ENCODE measurements around the gene MICU2.
A peak's percentile ranks its signal among the peaks of the same experiment; 100 is the strongest.

The MICU2 gene

GRCh38 chr13:21542563-21542962 lies 61.4 kb downstream of the MICU2 start:
- DNase-seq: no peak

GRCh38 chr13:21541980-21542379 lies 62.0 kb downstream of the MICU2 start:
- no peak for DNase-seq

GRCh38 chr13:21541271-21541670 lies 62.7 kb downstream of the MICU2 start:
- DNase-seq: peak; percentile 14

- DNase-seq: no peak
Observed at GRCh38 chr13:21539687-21540086, 64.3 kb downstream of the MICU2 start.

- DNase-seq: no peak
Observed at GRCh38 chr13:21538753-21539152, 65.2 kb downstream of the MICU2 start.

- no peak for DNase-seq
Observed at GRCh38 chr13:21538280-21538679, 65.7 kb downstream of the MICU2 start.

GRCh38 chr13:21537105-21537504 lies 66.9 kb downstream of the MICU2 start:
- no peak for DNase-seq

GRCh38 chr13:21534760-21535159 lies 69.2 kb downstream of the MICU2 start:
- DNase-seq: no peak

- no peak for DNase-seq
Observed at GRCh38 chr13:21531455-21531854, 72.5 kb downstream of the MICU2 start.

GRCh38 chr13:21530656-21531055 lies 73.3 kb downstream of the MICU2 start:
- no peak for DNase-seq

- DNase-seq: no peak
Observed at GRCh38 chr13:21529146-21529893, 74.7 kb downstream of the MICU2 start.

GRCh38 chr13:21528616-21529015 lies 75.4 kb downstream of the MICU2 start:
- DNase-seq: no peak

- no peak for DNase-seq
Observed at GRCh38 chr13:21526707-21527540, 77.0 kb downstream of the MICU2 start.

- no peak for DNase-seq
Observed at GRCh38 chr13:21522847-21523246, 81.1 kb downstream of the MICU2 start.

- DNase-seq: no peak
Observed at GRCh38 chr13:21522130-21522529, 81.8 kb downstream of the MICU2 start.

- no peak for DNase-seq
Observed at GRCh38 chr13:21518617-21519144, 85.3 kb downstream of the MICU2 start.

- no peak for DNase-seq
Observed at GRCh38 chr13:21517576-21517975, 86.4 kb downstream of the MICU2 start.

- no peak for DNase-seq
Observed at GRCh38 chr13:21516805-21517204, 87.2 kb downstream of the MICU2 start.

- no peak for DNase-seq
Observed at GRCh38 chr13:21511849-21512248, 92.1 kb downstream of the MICU2 start.

- no peak for DNase-seq
Observed at GRCh38 chr13:21504379-21504778, 99.6 kb downstream of the MICU2 start.

GRCh38 chr13:21501686-21502085 lies 102.3 kb downstream of the MICU2 start:
- DNase-seq: no peak

- no peak for DNase-seq
Observed at GRCh38 chr13:21486322-21486721, 117.6 kb downstream of the MICU2 start.

- no peak for DNase-seq
Observed at GRCh38 chr13:21483748-21484147, 120.2 kb downstream of the MICU2 start.

GRCh38 chr13:21481359-21481758 lies 122.6 kb downstream of the MICU2 start:
- DNase-seq: no peak
